ENCODE results near the gene GTF2IRD1.
"Not testable (repeated sequence)": the region's sequence is repeated elsewhere in the genome, so short reads cannot be mapped to it uniquely, and the experiment has no call there.

GTF2IRD1 gene

DNA sequence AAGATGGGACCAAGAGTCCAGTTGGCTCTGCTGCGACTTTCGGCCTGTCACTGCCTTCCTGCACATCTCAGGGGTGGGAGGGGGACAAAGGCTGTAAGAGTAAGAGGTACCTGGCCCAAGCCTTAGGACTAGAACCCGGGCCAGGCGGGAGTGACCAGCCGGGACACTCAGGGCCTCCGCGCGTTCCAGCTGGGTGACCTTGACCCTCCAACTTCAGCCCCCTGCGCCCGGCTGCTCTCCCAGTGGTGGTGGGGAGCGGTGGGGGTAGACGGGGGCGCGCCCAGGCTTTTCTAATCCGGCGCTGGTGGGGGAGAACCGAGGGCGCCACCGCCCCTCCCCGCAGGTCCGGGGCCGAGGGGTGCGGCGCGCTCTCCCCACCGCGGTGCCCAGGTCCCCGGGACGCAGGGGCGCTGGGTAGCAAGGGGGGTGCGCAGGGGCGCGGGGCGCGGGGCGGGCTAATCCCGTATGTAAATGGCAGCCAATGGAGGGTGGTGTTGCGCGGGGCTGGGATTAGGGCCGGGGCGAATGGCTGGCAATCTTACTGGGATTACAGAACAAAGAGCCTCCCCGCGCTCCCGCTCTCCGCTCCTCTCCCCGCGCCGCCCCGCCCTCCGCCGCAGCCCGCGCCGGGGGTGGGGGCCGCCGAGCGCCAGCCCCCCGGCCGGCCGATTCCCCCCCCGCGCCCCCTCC is at the start of gene GTF2IRD1:
Gene GTF2IRD1 (plus strand): TSS at position 585 of the 690 bp plus-strand sequence. CDS start 54,175 bp downstream, outside the sequence.
- DNase-seq (ENCODE audit: low read depth) = no peak

DNA sequence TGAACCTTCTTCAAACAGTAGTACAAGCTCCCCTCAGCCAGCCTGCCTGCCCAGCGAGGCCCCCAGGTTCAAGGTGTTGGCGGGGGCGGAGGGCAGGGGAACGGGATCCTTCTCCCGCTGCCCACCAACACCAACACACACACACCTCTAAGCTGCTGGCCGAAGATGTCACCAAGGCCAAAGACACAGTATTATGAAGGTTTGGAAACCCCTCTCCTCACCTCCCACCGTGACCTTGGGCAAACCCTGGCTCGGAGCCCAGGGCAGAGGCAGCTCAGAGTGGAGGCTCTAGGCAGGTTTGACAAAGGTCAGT is 49.4 kb upstream of the GTF2IRD1 start:
- DNase-seq (ENCODE audit: low read depth) = no peak

- no peak for DNase-seq (ENCODE audit: low read depth)
Observed at GRCh38 chr7:74404741-74405140, 49.0 kb upstream of the GTF2IRD1 start.

GRCh38 chr7:74405191-74405898 is 48.4 kb upstream of the GTF2IRD1 start:
- DNase-seq (ENCODE audit: low read depth) = no peak

- DNase-seq (ENCODE audit: low read depth) = no peak
Observed at GRCh38 chr7:74405899-74406512, 47.7 kb upstream of the GTF2IRD1 start.

GRCh38 chr7:74407958-74408357 is 45.7 kb upstream of the GTF2IRD1 start:
- no peak for DNase-seq (ENCODE audit: low read depth)

- no peak for DNase-seq (ENCODE audit: low read depth)
Observed at GRCh38 chr7:74409571-74409970, 44.1 kb upstream of the GTF2IRD1 start.

DNA sequence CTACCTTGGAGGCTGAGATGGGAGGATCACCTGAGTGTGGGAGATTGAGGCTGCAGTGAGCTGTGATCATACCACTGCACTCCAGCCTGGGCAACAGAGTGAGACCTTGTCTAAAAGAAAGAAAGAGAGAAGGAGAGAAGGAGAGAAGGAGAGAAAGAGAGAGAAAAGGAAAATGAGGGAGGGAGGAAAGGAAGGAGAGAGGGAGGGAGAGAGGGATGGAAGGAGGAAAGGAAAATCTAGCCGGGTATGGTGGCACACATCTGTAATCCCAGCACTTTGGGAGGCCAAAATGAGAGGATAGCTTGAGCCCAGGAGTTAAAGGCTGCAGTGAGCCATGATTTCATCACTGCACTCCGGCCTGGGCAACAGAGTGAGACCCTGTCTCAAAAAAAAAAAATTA is 42.9 kb upstream of the GTF2IRD1 start:
- DNase-seq (ENCODE audit: low read depth) = no peak

DNA sequence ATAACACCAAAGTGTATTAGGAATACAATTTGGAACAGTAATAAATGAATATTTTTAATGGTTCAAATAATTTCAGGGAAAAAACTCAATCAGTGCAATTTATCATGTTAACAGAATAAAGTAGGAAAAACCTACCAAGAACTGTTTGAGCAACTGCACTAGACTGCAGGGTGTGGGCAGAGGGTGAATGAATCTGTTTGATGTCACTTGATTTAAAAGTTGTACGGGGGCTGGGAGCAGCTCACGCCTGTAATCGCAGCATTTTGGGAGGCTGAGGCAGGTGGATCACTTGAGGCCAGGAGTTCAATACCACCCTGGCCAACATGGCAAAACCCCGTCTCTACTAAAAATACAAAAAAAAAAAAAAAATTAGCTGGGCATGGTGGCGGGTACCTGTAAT is 42.1 kb upstream of the GTF2IRD1 start:
- DNase-seq (ENCODE audit: low read depth) = not testable (repeated sequence)

- no peak for DNase-seq (ENCODE audit: low read depth)
Observed at GRCh38 chr7:74412056-74412455, 41.6 kb upstream of the GTF2IRD1 start.

- DNase-seq (ENCODE audit: low read depth) = no peak
Observed at GRCh38 chr7:74412603-74413002, 41.1 kb upstream of the GTF2IRD1 start.

DNA sequence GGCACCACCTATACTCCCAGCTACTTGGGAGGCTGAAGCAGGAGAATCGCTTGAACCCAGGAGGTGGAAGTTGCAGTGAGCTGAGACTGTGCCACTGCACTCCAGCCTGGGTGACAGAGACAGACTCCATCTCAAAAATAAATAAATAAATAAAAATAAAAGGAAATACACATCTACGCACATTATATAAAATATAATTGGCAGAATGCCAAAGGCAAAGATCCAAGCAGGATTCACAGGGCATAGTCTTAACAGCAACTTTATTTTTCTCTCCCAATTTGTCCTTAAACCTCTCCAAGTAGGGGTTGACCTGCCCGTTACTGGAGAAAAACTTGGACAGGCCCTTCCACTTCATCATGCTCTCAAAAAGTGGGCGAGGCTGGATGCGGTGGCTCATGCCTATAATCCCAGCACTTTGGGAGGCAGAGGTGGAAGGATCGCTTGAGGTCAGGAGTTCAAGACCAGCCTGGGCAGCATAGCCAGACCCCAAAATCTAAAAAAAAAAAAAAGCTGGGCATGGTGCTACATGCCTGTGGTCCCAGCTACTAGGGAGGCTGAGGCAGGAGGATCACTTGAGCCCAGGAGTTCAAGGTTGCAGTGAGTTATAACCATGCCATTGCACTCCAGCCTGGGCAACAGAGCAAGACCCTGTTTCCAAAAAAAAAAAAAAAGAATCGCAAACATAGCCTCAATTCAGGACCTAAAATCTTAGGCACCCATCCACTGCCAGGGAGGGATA is 38.9 kb upstream of the GTF2IRD1 start:
- not testable (repeated sequence) for DNase-seq (ENCODE audit: low read depth)

DNA sequence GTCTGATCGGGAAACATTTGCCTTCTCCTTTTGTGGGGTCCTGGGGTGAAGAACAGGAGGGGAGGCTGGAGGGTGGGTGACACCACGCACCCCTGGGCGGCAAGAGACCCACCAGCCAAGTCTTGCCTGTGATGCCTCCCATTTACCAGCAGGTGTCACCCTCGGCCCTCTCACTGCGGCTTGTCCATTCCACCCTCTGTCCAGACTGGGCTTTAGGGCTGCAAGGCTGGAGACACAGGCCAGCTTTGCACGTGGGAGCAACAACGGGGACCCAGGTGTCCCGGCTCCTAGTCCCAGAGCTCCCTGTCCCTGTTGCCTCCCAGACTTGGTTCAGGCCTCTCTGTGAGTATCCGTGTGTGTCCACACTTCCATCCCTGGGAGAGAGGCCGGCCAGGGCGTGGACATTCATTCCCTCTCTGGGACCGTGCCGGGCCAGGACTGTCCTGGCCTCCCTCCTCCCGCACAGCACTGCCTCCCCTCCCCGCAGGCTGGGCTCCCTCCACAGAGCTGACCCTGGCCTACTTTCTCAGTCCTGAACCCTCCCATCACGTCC is 36.2 kb upstream of the GTF2IRD1 start:
- no peak for DNase-seq (ENCODE audit: low read depth)

GRCh38 chr7:74418076-74418475 is 35.6 kb upstream of the GTF2IRD1 start:
- no peak for DNase-seq (ENCODE audit: low read depth)

DNA sequence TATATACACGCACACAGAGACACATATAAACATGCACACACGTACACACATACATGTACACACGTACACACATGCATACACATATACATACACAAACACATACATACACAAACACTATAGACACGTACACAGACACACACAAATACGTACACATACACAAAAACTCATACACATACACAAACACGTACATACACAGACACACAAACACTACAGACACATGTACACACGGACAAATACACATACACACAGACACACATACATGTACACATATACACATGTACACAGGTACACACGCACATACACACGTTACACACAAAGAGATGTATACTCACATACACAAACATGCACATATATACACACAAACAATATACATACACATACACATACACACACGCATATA is 35.2 kb upstream of the GTF2IRD1 start:
- DNase-seq (ENCODE audit: low read depth) = no peak

DNA sequence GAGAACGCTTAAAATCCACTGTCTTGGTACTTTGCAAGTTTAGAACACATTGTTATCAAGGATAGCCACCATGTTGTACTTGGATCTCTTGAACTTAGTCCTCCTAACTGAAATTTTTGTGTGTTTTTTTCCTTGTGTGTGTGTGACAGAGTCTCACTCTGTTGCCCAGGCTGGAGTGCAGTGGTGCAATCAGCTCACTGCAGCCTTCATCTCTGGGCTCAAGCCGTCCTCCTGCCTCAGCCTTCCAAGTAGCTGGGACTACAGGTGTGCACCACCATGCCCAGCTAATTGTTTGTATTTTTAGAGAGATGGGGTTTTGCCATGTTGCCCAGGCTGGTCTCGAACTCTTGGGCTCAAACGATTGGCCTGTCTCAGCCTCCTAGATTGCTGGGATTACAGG is 34.5 kb upstream of the GTF2IRD1 start:
- not testable (repeated sequence) for DNase-seq (ENCODE audit: low read depth)

DNA sequence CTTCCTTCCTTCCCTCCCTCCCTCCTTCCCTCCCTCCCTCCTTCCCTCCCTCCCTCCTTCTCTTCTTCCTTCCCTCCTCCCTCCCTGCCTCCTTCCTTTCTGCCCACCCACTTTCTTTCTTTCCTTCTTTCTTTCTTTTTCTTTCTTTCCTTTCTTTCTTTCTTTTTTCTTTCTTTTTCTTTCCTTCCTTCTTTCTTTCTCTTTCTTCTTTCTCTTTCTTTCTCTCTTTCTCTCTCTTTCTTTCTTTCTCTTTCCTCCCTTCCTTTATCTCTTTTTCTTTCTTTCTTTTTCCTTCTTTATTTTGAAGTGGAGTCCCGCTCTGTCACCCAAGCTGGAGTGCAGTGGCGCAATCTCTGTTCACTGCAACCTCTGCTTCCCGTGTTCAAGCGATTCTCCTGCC is 33.7 kb upstream of the GTF2IRD1 start:
- no peak for DNase-seq (ENCODE audit: low read depth)

GRCh38 chr7:74424291-74424880 is 29.3 kb upstream of the GTF2IRD1 start:
- DNase-seq (ENCODE audit: low read depth) = no peak

DNA sequence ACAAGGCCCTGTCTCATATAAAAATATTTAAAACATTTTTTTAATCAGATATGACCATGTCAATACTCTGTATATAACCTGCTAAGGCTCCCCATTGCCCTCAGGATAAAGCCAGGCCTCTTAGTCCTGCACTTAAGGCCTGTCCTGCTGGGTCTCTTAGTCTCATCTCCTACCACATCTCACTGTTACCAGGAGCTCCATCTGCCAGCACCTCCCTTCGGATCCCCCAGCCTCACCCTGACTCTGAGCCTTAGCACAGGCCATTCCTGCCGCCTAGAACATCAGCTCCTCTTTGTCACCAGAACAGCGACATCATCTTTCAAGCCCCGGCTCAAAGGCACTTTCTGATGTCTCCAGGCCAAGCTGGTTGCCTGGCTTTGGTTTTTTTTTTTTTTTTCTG is 25.7 kb upstream of the GTF2IRD1 start:
- DNase-seq (ENCODE audit: low read depth) = no peak

DNA sequence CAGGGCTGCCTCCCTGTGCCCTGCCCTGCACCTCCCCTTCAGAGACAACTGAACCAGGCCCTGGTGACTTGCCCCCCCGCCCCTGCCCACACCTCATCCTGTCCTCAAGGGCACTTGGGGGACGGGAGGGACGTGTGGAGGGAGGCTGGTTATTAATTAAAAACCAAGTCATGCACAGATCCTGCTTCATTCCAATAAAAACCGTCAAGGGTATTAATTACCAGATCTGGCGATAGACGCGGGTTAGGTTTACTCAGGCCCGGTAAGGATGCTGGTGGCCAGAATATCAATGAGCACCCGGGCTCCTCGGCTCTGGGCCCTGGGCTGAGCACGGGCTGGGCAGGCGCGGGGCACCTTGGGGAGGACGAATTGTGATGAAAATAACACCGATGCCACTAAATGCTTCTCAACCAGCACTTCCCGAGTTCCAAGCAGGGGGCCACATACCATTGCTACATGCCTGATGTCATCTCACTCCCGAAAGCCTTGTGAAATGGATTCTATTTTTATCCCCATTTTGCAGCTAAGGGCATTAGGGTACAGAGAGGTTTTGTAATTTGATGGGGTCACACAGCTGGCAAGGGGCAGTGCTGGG is 24.5 kb upstream of the GTF2IRD1 start:
- DNase-seq (ENCODE audit: low read depth) = peak; percentile 43

DNA sequence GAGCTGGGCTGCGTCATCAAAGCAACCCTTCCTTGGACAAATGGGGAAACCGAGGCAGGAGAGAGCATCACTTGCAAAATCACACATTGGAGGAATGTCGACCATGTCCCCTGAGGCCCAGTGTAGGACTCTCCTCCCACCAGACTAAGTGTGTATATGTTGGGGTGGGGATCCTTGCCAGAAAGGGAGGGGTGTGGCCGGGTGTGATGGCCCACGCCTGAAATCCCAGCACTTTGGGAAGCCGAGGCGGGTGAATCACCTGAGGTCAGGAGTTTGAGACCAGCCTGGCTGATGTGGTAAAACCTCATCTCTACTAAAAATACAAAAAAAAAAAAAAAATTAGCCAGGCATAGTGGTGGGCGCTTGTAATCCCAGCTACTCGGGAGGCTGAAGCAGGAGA is 23.3 kb upstream of the GTF2IRD1 start:
- DNase-seq (ENCODE audit: low read depth) = not testable (repeated sequence)

All from non-pigmented ciliary epithelial cell (primary cell).